GM23338 (cell line): ENCODE measurements around the gene NPIPB2. TPM values are rescaled to one million over a fixed set of nuclear protein-coding genes. Genes with fewer than 3 reads are reported as not detected.

Experiments used
- CREB1 ChIP-seq: fragments of 250-450 bp; sonication (Bioruptor Pico); IDR thresholded peaks from 2 replicates; pipeline ENCODE4 v1.5.0; 2020; ENCODE audit warnings: low read depth, mild to moderate bottlenecking, moderate library complexity
- EZH2phosphoT487 ChIP-seq: fragments of 200-600 bp; sonication (generic); IDR thresholded peaks from one replicate; pipeline ENCODE4 v1.8.1; 2018; ENCODE audit warnings: antibody characterized with exemption; ENCODE audit not compliant: unreplicated experiment
- JUNB ChIP-seq: IDR thresholded peaks from one replicate; pipeline ENCODE4 v1.6.1; 2016; ENCODE audit warnings: antibody characterized with exemption; ENCODE audit not compliant: unreplicated experiment
- NANOG ChIP-seq: IDR thresholded peaks from 2 replicates; pipeline ENCODE4 v1.6.1; 2016; ENCODE audit warnings: antibody characterized with exemption, borderline replicate concordance
- POLR2AphosphoS5 ChIP-seq: IDR thresholded peaks from 2 replicates; pipeline ENCODE4 v1.6.1; 2016; ENCODE audit warnings: antibody characterized with exemption, low read depth
- STAT1 ChIP-seq: IDR thresholded peaks from one replicate; pipeline ENCODE4 v1.6.1; 2016; ENCODE audit warnings: antibody characterized with exemption; ENCODE audit not compliant: unreplicated experiment
- ZNF114 ChIP-seq: fragments of 250-450 bp; sonication (Bioruptor Pico); IDR thresholded peaks from 2 replicates; pipeline ENCODE4 v1.5.0; 2020; ENCODE audit warnings: mild to moderate bottlenecking, moderate library complexity
- ZNF331 ChIP-seq: fragments of 250-450 bp; sonication (Bioruptor Pico); IDR thresholded peaks from 2 replicates; pipeline ENCODE4 v1.5.0; 2020; ENCODE audit warnings: low read depth, mild to moderate bottlenecking, moderate library complexity
- polyA plus RNA-seq: library from polyadenylated mRNA; unstranded; fragments of >200 nt; fragmentation: Nextera tagmentation; extraction: Ambion mirVana; gene quantifications from 2 replicates; pipeline ENCODE4 v1.2.1, GENCODE V29; 2016
- total RNA-seq: library from RNA; depleted of rRNA; stranded (reverse); fragments of >200 nt; shearing (Covaris generic); gene quantifications from 2 replicates; pipeline ENCODE4 v1.2.3, GENCODE V29; 2014
- TF ChIP-seq, protein P1 (sequence below): fragments of 250-450 bp; sonication (Bioruptor Pico); IDR thresholded peaks from 2 replicates; pipeline ENCODE4 v1.5.0; 2020; ENCODE audit warnings: mild to moderate bottlenecking, moderate library complexity
- TF ChIP-seq, protein P2 (sequence below): IDR thresholded peaks from 2 replicates; pipeline ENCODE4 v1.6.1; 2016; ENCODE audit warnings: antibody characterized with exemption
- TF ChIP-seq, protein P3 (sequence below), 2 experiments: fragments of 200-600 bp in 1 of 2; sonication (generic) in 1 of 2; conservative IDR thresholded peaks; 2 replicates each; pipeline versions ENCODE4 v1.5.1 to v1.6.1; 2016 to 2017; ENCODE audit warnings: antibody characterized with exemption in 2 of 2, low read depth in 2 of 2, mild to moderate bottlenecking in 2 of 2, moderate library complexity in 1 of 2

Gene NPIPB2
- total and polyA plus RNA-seq, 2 experiments from 2014 or later, result 1.0 to 6.8 TPM

DNA sequence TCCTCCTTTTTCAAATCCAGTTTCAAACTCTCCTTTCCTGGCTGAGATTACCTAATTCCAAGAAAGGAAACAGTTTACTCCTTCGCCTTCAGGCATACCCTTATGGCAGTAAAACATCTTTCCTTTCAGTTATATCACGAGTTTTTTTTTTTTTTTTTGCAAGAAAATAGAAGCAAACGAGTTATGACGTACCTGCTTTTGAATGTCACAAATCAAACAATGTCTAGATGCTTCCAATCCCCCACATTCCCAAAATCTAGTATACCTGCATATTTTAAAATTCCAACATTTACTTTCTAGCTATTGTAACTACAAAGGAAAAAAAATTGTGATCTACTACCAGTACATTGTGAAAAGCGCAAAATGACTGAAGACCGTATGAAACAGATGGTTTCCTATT is 55.0 kb downstream of the NPIPB2 start (continued):
- TF ChIP-seq, protein P1, sequence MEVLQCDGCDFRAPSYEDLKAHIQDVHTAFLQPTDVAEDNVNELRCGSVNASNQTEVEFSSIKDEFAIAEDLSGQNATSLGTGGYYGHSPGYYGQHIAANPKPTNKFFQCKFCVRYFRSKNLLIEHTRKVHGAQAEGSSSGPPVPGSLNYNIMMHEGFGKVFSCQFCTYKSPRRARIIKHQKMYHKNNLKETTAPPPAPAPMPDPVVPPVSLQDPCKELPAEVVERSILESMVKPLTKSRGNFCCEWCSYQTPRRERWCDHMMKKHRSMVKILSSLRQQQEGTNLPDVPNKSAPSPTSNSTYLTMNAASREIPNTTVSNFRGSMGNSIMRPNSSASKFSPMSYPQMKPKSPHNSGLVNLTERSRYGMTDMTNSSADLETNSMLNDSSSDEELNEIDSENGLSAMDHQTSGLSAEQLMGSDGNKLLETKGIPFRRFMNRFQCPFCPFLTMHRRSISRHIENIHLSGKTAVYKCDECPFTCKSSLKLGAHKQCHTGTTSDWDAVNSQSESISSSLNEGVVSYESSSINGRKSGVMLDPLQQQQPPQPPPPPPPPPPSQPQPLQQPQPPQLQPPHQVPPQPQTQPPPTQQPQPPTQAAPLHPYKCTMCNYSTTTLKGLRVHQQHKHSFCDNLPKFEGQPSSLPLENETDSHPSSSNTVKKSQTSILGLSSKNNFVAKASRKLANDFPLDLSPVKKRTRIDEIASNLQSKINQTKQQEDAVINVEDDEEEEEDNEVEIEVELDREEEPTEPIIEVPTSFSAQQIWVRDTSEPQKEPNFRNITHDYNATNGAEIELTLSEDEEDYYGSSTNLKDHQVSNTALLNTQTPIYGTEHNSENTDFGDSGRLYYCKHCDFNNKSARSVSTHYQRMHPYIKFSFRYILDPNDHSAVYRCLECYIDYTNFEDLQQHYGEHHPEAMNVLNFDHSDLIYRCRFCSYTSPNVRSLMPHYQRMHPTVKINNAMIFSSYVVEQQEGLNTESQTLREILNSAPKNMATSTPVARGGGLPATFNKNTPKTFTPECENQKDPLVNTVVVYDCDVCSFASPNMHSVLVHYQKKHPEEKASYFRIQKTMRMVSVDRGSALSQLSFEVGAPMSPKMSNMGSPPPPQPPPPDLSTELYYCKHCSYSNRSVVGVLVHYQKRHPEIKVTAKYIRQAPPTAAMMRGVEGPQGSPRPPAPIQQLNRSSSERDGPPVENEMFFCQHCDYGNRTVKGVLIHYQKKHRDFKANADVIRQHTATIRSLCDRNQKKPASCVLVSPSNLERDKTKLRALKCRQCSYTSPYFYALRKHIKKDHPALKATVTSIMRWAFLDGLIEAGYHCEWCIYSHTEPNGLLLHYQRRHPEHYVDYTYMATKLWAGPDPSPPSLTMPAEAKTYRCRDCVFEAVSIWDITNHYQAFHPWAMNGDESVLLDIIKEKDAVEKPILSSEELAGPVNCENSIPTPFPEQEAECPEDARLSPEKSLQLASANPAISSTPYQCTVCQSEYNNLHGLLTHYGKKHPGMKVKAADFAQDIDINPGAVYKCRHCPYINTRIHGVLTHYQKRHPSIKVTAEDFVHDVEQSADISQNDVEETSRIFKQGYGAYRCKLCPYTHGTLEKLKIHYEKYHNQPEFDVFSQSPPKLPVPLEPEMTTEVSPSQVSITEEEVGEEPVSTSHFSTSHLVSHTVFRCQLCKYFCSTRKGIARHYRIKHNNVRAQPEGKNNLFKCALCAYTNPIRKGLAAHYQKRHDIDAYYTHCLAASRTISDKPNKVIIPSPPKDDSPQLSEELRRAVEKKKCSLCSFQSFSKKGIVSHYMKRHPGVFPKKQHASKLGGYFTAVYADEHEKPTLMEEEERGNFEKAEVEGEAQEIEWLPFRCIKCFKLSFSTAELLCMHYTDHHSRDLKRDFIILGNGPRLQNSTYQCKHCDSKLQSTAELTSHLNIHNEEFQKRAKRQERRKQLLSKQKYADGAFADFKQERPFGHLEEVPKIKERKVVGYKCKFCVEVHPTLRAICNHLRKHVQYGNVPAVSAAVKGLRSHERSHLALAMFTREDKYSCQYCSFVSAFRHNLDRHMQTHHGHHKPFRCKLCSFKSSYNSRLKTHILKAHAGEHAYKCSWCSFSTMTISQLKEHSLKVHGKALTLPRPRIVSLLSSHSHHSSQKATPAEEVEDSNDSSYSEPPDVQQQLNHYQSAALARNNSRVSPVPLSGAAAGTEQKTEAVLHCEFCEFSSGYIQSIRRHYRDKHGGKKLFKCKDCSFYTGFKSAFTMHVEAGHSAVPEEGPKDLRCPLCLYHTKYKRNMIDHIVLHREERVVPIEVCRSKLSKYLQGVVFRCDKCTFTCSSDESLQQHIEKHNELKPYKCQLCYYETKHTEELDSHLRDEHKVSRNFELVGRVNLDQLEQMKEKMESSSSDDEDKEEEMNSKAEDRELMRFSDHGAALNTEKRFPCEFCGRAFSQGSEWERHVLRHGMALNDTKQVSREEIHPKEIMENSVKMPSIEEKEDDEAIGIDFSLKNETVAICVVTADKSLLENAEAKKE, result no peak
- TF ChIP-seq, protein P2, sequence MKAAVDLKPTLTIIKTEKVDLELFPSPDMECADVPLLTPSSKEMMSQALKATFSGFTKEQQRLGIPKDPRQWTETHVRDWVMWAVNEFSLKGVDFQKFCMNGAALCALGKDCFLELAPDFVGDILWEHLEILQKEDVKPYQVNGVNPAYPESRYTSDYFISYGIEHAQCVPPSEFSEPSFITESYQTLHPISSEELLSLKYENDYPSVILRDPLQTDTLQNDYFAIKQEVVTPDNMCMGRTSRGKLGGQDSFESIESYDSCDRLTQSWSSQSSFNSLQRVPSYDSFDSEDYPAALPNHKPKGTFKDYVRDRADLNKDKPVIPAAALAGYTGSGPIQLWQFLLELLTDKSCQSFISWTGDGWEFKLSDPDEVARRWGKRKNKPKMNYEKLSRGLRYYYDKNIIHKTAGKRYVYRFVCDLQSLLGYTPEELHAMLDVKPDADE, result no peak
- no peak for TF ChIP-seq CREB1 (CRISPR knock-in tag)
- TF ChIP-seq JUNB, result no peak
- TF ChIP-seq NANOG, result no peak
- TF ChIP-seq POLR2AphosphoS5, result no peak
- no peak for TF ChIP-seq ZNF331 (CRISPR knock-in tag)
- no peak for TF ChIP-seq ZNF114 (CRISPR knock-in tag)
- TF ChIP-seq, protein P3, sequence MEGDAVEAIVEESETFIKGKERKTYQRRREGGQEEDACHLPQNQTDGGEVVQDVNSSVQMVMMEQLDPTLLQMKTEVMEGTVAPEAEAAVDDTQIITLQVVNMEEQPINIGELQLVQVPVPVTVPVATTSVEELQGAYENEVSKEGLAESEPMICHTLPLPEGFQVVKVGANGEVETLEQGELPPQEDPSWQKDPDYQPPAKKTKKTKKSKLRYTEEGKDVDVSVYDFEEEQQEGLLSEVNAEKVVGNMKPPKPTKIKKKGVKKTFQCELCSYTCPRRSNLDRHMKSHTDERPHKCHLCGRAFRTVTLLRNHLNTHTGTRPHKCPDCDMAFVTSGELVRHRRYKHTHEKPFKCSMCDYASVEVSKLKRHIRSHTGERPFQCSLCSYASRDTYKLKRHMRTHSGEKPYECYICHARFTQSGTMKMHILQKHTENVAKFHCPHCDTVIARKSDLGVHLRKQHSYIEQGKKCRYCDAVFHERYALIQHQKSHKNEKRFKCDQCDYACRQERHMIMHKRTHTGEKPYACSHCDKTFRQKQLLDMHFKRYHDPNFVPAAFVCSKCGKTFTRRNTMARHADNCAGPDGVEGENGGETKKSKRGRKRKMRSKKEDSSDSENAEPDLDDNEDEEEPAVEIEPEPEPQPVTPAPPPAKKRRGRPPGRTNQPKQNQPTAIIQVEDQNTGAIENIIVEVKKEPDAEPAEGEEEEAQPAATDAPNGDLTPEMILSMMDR (conservative IDR thresholded peaks at IDR 0.05; ENCODE audit: low read depth in 2 of 2), result no peak
- no peak for TF ChIP-seq STAT1
- no peak for TF ChIP-seq EZH2phosphoT487
